NCI-H2196 treated with DMSO at 0.1 percent for 48 hours (cell line): ENCODE measurements around the gene FNDC7.
A peak's percentile ranks its signal among the peaks of the same experiment; 100 is the strongest.
"Not testable (repeated sequence)": the region's sequence is repeated elsewhere in the genome, so short reads cannot be mapped to it uniquely, and the experiment has no call there.

Experiments used
- DNase-seq: peaks from one replicate; lab custom pipeline; 2025; ENCODE audit not compliant: unreplicated experiment; lab: John Stamatoyannopoulos, UW

Gene FNDC7

DNA sequence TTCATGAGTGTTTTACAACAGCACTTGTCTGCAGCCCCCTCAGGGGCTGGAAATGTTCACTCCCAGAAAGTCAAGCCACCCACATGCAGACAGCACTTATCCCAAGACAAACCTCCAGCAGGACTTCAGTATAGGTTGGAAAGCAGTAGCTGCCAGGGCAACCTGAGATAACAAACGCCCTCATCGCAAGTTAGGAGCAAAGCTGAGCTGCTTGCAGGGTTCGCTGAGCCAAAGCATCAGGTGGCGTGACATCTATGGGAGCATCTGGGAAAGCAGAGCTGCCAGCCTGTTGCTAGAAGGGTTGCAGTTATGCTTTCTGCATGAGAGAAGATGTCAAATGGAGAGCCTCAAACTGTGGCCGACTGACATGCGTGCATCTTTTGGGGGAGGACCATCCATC, 29.5 kb downstream of the FNDC7 start:
- no peak for DNase-seq

DNA sequence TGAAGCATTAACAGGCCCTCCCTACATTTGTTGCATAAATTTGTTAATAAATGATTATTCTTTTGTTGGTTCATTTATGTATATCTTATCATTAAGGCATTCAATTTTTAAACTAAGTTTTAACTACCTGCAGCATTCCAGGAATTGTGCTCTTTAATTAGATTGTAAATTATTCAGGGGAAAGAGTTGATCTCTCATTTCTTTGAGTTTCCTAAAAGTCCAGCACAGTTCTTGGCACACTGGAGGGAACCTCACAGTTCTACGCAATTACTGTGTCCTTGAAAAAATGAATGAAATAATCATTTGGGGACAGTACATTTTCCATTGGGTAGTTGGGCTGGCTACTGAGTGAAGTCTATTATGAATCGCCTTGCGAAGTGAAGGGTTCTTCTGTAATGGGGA, 33.3 kb downstream of the FNDC7 start:
- no peak for DNase-seq

DNA sequence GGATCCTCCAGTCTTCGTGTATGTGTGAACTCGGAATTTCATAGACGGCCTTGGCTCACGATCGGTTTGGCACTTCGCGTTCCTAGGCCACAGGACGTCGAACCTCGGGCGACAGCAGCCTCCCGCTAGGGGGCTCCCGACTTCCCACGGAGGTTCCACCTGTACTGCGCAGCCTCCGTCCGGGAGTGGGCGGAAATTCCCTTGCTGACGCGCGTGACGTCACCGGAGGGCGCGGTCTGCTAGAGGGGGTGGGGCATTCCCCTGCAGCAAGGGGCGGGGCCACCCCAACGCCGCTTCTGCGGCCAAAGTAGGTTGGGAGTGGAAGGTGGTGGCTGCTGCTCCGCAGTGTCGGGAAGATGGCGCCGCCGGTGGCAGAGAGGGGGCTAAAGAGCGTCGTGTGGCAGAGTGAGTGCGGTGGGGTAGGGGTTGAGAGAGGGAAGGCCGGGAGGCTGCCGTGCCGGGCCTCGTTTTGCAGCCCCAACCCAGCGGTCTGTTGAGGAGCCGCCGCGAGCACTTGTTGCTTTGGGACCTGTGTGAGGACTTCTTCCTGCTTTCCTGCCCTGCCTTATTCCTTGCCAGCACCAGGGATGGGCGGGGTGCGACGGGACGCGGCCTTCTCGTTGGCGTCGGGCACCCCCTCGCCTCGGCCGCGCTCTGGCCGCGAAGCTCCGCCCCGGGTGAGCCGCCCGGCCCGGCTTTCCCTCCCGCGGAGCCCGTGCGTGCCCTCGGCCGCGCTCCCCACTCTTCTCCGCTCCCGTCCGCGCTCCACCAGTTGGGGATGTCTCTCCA, 33.9 kb downstream of the FNDC7 start, which contains the start of gene STXBP3:
STXBP3 (plus strand) TSS at position 293 of the 789 bp plus-strand sequence; CDS start at position 357, 64 bp downstream.
- peak; percentile 93 for DNase-seq

DNA sequence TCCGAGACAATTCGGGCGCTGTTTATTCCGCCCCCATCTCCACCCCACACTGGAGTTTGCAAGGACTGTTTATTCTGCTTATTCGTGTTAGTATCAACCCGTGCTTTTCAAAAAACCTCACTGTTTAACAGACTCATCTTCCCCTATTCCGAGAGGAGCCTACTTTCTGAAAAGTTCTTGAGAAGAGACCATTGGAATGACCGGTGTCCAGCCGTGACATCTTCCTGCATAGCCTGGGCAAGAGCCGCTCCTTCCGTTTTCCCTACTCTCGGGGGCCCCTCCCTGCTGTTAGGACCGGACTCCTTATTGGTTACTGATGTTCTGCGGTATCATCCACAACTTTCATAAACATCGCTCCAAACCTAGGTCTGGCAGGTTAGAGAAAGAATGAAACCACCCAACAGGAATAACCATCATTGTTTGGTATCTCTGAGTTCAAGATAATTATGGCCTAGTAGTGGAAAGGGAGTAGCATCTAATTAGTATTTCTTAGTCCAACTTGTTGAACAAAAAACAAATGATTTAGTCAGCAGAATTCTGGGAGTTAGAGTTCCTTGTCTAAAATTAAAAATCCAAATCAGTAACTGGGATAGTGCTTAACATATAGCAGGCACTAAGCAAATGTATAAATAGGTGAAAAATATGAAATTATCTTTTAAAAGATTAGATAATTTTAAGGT, 34.6 kb downstream of the FNDC7 start:
- peak; percentile 35 for DNase-seq

DNA sequence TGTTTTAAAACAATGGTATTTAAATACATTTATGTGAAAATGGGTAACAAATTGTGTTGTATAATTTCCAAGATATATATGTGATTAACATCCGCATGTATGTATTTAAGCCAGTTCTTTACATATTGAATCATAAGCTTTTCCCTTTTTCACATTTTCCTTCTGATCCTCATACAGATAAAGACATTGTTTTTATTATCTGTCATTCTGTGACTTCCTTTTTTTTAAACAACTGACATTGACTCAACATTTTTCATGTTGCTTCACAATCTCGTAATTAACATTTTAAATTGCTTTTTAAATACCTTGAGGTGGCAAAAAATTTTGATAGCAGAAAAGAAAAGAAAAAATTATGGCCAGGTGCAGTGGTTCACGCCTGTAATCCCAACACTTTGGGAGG, 35.2 kb downstream of the FNDC7 start:
- DNase-seq: no peak

DNA sequence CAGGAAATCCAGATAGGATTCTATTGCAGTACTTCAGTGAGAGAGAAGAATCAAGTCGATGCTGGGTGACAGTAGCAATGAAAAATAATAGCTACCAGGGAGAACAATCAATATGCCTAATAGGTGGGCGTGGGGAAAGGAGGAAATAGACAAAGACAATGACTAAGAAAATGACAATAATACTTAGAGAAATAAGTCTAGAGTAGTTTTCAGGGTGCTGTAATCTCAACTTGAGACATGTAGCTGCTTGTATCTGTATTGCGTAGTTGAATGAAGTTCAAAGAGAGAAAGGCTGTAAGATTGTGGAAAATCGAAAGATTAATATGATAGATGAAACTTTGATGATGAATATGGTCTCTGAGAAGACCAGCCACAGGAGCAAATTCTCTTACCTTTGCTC, 36.4 kb downstream of the FNDC7 start:
- no peak for DNase-seq

DNA sequence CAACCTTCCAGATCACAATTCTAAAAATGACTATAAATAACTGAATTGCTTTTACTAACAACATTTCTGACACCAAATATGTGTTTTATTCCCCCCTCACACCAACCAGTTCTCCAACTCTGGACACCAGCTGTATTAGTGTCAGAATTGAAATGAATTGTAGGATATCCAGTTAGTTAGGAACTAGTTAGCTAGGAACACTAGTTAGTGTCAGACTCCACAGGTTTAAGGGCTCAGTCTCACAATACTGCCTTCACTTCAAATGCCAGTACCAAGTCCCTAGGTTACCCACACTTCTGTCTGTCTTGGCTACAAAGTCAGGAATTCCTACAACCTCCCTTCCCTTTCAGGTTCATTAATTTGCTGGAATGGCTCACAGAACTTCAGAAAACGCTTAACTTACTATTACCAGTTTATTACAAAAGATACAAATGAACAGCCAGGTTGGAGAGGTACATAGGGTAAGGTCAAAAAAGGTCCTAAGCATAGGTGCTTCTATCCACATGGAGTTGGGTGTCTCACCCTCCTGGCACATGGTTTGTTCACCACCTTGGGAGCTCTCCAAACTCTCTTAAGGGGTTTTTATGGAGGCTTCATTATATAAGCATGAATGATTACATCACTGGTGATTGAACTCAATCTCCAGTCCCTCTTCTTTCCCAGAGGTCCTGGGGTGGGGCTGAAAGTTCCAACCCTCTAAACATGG, 37.9 kb downstream of the FNDC7 start:
- no peak for DNase-seq

- DNase-seq: no peak
Observed at GRCh38 chr1:108753363-108753762, 40.7 kb downstream of the FNDC7 start.

- DNase-seq: no peak
Observed at GRCh38 chr1:108758796-108759195, 46.1 kb downstream of the FNDC7 start.

- DNase-seq: no peak
Observed at GRCh38 chr1:108767115-108767514, 54.4 kb downstream of the FNDC7 start.

DNA sequence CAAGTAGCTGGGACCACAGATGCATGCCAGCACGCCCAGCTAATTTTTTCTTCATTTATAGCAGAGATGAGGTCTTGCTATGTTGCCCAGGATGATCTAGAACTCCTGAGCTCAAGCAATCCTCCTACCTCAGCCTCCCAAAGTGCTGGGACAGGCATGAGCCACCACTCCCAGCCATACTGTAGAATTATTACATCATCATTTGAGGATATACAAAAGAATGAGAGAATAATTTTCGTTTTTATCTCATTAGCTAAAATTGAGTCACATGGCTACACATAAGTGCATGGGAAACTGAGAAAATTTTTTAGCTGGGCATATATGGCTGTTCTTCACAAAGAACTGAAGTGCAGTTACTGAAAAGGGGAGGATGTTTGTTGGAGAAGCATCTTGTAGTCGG, 55.0 kb downstream of the FNDC7 start:
- DNase-seq: no peak

GRCh38 chr1:108777839-108778238, 65.1 kb downstream of the FNDC7 start:
- no peak for DNase-seq

GRCh38 chr1:108779455-108779854, 66.7 kb downstream of the FNDC7 start:
- DNase-seq: no peak

- DNase-seq: no peak
Observed at GRCh38 chr1:108780937-108781574, 68.3 kb downstream of the FNDC7 start.

DNA sequence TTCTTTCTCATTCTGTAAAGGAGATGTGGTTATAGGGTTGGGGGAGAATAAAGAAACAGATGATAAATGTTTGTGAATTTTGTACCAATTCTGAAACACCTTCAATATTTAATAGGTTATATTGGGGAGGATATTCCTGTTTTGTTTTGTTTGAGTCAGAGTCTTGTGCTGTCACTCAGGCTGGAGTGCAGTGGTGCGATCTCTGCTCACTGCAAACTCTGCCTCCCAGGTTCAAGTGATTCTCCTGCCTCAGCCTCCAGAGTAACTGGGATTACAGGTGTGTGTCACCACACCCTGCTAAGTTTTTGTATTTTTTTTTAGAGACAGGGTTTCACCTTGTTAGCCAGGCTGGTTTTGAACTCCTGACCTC, 68.9 kb downstream of the FNDC7 start:
- DNase-seq: not testable (repeated sequence)

- DNase-seq: no peak
Observed at GRCh38 chr1:108785264-108785663, 72.6 kb downstream of the FNDC7 start.

DNA sequence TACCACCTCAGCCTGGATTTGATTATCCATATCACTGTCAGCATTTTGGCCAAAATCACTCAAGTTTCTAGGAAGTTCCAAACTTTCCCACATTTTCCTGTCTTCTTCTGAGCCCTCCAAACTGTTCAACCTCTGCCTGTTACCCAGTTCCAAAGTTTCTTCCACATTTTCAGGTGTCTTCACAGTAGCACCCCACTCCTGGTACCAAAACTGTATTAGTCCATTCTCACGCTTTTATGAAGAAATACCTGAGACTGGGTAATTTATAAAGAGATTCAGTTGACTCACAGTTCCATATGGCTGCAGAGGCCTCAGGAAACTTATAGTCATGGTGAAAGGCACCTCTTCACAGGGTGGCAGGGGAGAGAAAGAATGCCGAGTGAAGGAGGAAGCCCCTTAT, 73.2 kb downstream of the FNDC7 start:
- no peak for DNase-seq

GRCh38 chr1:108791790-108792189, 79.1 kb downstream of the FNDC7 start:
- DNase-seq: no peak
